Uterus (tissue), 2 donors: Measurements from ENCODE around the gene FLYWCH2.

Experiments
- CTCF ChIP-seq, 4 experiments: fragments of 200-600 bp in 2 of 4; fragments of 450-650 bp in 2 of 4; sonication (generic) in 2 of 4; IDR thresholded peaks; one replicate each; pipeline ENCODE4 v1.5.1; 2016 to 2019; ENCODE audit warnings: antibody characterized with exemption in 4 of 4, mild to moderate bottlenecking in 2 of 4, moderate library complexity in 1 of 4
- POLR2A ChIP-seq, 2 donors: fragments of 450-650 bp; IDR thresholded peaks; one replicate each; pipeline ENCODE4 v1.6.1; 2016; ENCODE audit warnings: antibody characterized with exemption in 2 of 2, mild to moderate bottlenecking in 1 of 2, moderate library complexity in 1 of 2

- no peak for TF ChIP-seq CTCF (IDR thresholded peaks at IDR 0.05)
- TF ChIP-seq POLR2A (IDR thresholded peaks at IDR 0.05), result no peak
Observed at GRCh38 chr16:2834968-2835367, 48.0 kb upstream of the FLYWCH2 start.
